CD14-positive monocyte (primary cell): Measurements from ENCODE around the gene HDAC7. TPM values are rescaled to one million over a fixed set of nuclear protein-coding genes. Genes with fewer than 3 reads are reported as not detected.

Experiments used
- DNase-seq, 3 donors: peaks; one replicate each; pipeline ENCODE4 v3.0.0-alpha.2; 2011 to 2022
- H2AFZ ChIP-seq: 2 replicates; pipeline ENCODE4 v1.6.0; 2012; ENCODE audit warnings: mild to moderate bottlenecking, low read depth, low read length, inconsistent platforms; ENCODE audit not compliant: insufficient read depth, poor library complexity, severe bottlenecking
- H3K27ac ChIP-seq, 2 donors: 1 replicate in 1 of 2; 2 replicates in 1 of 2; pipeline ENCODE4 v1.5.1; 2012 to 2013; ENCODE audit warnings: low read length in 2 of 2, control low read depth in 1 of 2, inconsistent platforms in 1 of 2, low read depth in 1 of 2, mild to moderate bottlenecking in 1 of 2
- H3K27me3 ChIP-seq, 2 donors: one replicate each; pipeline versions ENCODE4 v1.6.0 to v1.6.1; 2011 to 2013; ENCODE audit warnings: low read length in 2 of 2; ENCODE audit not compliant: control insufficient read depth in 2 of 2, insufficient read depth in 2 of 2
- H3K36me3 ChIP-seq, 2 donors: replicated peaks in 1 of 2; 1 replicate in 1 of 2; 2 replicates in 1 of 2; pipeline versions ENCODE4 v1.5.1 to v1.6.1; 2012 to 2013; ENCODE audit warnings: low read length in 2 of 2, control low read depth in 1 of 2, inconsistent platforms in 1 of 2, mild to moderate bottlenecking in 1 of 2; ENCODE audit not compliant: insufficient read depth in 2 of 2, control insufficient read depth in 1 of 2
- H3K4me1 ChIP-seq, 2 donors: 1 replicate in 1 of 2; 2 replicates in 1 of 2; pipeline versions ENCODE4 v1.5.1 to v1.6.1; 2012 to 2013; ENCODE audit warnings: low read length in 2 of 2, control low read depth in 1 of 2, inconsistent platforms in 1 of 2, mild to moderate bottlenecking in 1 of 2, moderate library complexity in 1 of 2; ENCODE audit not compliant: insufficient read depth in 2 of 2, control insufficient read depth in 1 of 2
- H3K4me2 ChIP-seq: replicated peaks from 2 replicates; pipeline ENCODE3; 2012; ENCODE audit warnings: low read length, moderate library complexity, mild to moderate bottlenecking; ENCODE audit not compliant: poor library complexity, severe bottlenecking; ENCODE audit errors: extremely low read depth
- H3K4me3 ChIP-seq, 3 experiments: fragments of 200-600 bp in 1 of 3; sonication (generic) in 1 of 3; replicated peaks in 1 of 3; 1 replicate in 2 of 3; 2 replicates in 1 of 3; pipeline ENCODE4 v1.5.1; 2011 to 2013; ENCODE audit warnings: low read length in 3 of 3, mild to moderate bottlenecking in 3 of 3, control low read depth in 2 of 3, low read depth in 2 of 3, inconsistent platforms in 1 of 3, moderate library complexity in 1 of 3
- H3K79me2 ChIP-seq: 2 replicates; pipeline ENCODE4 v1.6.0; 2012; ENCODE audit warnings: mild to moderate bottlenecking, control low read depth, inconsistent platforms, low read length, moderate library complexity; ENCODE audit not compliant: insufficient read depth
- H3K9ac ChIP-seq: 2 replicates; pipeline ENCODE4 v1.6.0; 2017; ENCODE audit warnings: low read length, mild to moderate bottlenecking; ENCODE audit not compliant: insufficient read depth, poor library complexity, severe bottlenecking
- H3K9me3 ChIP-seq, 2 donors: replicated peaks in 1 of 2; 1 replicate in 1 of 2; 2 replicates in 1 of 2; pipeline versions ENCODE4 v1.5.1 to v1.6.1; 2012 to 2013; ENCODE audit warnings: low read length in 2 of 2, control low read depth in 1 of 2; ENCODE audit not compliant: control insufficient read depth in 1 of 2, insufficient read depth in 1 of 2
- H4K20me1 ChIP-seq: 2 replicates; pipeline ENCODE4 v1.6.0; 2012; ENCODE audit warnings: mild to moderate bottlenecking, low read length, control low read depth, moderate library complexity; ENCODE audit not compliant: insufficient read depth
- H3K27ac Mint-ChIP-seq, 7 donors: one replicate each; pipeline ENCODE4 v1.8.0; 2020; ENCODE audit warnings: mild to moderate bottlenecking in 7 of 7, mixed read lengths in 7 of 7, moderate library complexity in 6 of 7, inconsistent platforms in 2 of 7
- H3K27me3 Mint-ChIP-seq, 3 donors: one replicate each; pipeline ENCODE4 v1.8.0; 2021 to 2022; ENCODE audit warnings: low read depth in 3 of 3, mild to moderate bottlenecking in 3 of 3, mixed read lengths in 3 of 3, moderate library complexity in 3 of 3, inconsistent platforms in 1 of 3
- H3K36me3 Mint-ChIP-seq, 2 donors: one replicate each; pipeline ENCODE4 v1.8.0; 2020; ENCODE audit warnings: mixed read lengths in 2 of 2, inconsistent platforms in 1 of 2, mild to moderate bottlenecking in 1 of 2
- H3K4me1 Mint-ChIP-seq: one replicate; pipeline ENCODE4 v1.8.0; 2020; ENCODE audit warnings: mild to moderate bottlenecking, mixed read lengths
- H3K4me3 Mint-ChIP-seq, 2 donors: one replicate each; pipeline ENCODE4 v1.8.0; 2020; ENCODE audit warnings: mild to moderate bottlenecking in 2 of 2, mixed read lengths in 2 of 2, moderate library complexity in 1 of 2
- H3K9me3 Mint-ChIP-seq, 7 donors: one replicate each; pipeline ENCODE4 v1.8.0; 2020 to 2022; ENCODE audit warnings: mixed read lengths in 7 of 7, mild to moderate bottlenecking in 6 of 7, moderate library complexity in 6 of 7, inconsistent platforms in 2 of 7
- WGBS: methylation state at CpG from one replicate; pipeline ENCODE4 v1.1.5; 2013; ENCODE audit warnings: missing lambda C conversion rate; ENCODE audit not compliant: insufficient coverage; 5-methylcytosine and 5-hydroxymethylcytosine counted together
- intact Hi-C, 2 donors: fragments of 100-400 bp; cut with micrococcal nuclease; formaldehyde crosslinking; loops; one replicate each; pipeline versions ENCODE4 v1.15.0 to v1.15.1; 2023
- polyA plus RNA-seq, 3 donors: library from polyadenylated mRNA; depleted of rRNA in 1 of 3; unstranded in 2 of 3; stranded (reverse) in 1 of 3; fragments of 300-500 nt in 2 of 3; fragments of >200 nt in 1 of 3; fragmentation: Illumina TruSeq in 2 of 3; gene quantifications; 1 replicate in 2 of 3; 2 replicates in 1 of 3; pipeline ENCODE4 v1.2.3, GENCODE V29; 2012 to 2021
- TF ChIP-seq, protein P1 (sequence below): fragments of 200-600 bp; IDR thresholded peaks from one replicate; pipeline ENCODE4 v1.8.0; 2022; ENCODE audit warnings: antibody characterized with exemption, mild to moderate bottlenecking

Gene HDAC7
- polyA plus RNA-seq, 3 donors: 5.9 to 79.2 (median 8.4) TPM

DNA sequence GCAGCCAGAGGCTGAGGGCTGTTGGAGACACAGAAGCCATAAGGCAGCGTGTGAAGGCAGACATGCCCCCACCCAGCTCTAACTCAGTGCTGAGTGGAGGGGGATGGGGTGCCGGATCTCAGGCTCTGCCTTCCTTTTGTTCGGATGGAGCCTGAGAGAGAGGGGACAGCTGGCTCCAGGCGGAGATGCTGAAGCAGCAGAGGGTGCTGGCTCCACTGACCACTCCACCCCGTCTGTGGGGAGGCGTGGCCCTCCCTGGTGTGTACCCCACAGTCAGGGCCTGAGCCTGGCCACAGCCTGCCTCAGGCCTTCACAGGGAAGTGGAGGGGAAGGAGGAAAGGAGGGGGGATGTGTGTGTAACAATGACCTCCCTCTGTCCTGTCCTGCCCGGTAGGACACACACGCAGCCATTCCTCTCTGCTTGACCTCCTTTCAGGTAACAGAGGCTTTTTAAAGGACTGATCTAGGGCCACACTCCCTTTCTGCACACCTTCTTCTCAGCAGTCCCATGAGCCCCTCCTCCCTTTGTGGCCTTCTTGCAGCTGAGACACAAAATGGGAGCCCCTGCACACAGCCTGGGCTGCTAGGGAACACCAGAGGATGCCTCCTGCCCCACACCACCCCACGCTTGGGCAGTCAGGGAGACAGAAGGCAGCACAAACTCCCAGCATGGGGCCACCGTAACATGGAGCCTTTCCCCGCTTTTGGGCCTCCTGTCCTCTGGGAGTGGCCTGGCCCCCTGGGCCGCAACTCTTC, 84.8 kb downstream of the HDAC7 start:
- Histone ChIP-seq H3K9ac (no peak overlapping the region), H3K27ac (no peak overlapping the region)

DNA sequence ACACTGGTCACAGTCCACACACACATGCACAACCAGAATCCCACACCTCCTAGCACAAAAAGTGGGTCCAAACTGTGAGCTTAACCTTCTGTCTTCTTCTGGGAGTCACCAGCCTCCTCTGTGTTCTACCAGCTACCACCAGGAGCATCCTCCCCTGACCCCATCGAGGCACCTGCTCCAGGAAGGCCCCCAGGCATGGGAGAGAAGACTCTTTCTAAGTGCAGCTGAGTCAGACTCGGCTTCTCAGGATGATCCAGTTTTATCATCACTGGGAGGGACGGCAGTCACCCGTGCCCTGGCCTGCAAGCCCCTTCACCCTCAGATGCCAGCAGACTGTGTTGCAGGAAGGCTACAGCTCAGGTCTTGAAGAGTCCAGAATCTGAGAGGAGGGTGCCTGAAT, 86.6 kb downstream of the HDAC7 start:
- no peak overlapping the region for H3K9ac ChIP-seq
- no peaks in the 10 kb centered on the region for H4K20me1 ChIP-seq
- Mint-ChIP-seq H3K36me3 (peaks cover 2 to 9% of the 10 kb centered on the region in 2 donors), H3K27me3 (peaks cover 1 to 5% (median 5%) of the 10 kb centered on the region in 3 donors), H3K4me3 (no peak overlapping the region), H3K9me3 (no peaks in the 10 kb centered on the region), H3K4me1 (peaks cover 30% of the 10 kb centered on the region), H3K27ac (peak overlapping the region in 2 of 7 donors; percentile 6 to 18)
- TF ChIP-seq, protein P1, sequence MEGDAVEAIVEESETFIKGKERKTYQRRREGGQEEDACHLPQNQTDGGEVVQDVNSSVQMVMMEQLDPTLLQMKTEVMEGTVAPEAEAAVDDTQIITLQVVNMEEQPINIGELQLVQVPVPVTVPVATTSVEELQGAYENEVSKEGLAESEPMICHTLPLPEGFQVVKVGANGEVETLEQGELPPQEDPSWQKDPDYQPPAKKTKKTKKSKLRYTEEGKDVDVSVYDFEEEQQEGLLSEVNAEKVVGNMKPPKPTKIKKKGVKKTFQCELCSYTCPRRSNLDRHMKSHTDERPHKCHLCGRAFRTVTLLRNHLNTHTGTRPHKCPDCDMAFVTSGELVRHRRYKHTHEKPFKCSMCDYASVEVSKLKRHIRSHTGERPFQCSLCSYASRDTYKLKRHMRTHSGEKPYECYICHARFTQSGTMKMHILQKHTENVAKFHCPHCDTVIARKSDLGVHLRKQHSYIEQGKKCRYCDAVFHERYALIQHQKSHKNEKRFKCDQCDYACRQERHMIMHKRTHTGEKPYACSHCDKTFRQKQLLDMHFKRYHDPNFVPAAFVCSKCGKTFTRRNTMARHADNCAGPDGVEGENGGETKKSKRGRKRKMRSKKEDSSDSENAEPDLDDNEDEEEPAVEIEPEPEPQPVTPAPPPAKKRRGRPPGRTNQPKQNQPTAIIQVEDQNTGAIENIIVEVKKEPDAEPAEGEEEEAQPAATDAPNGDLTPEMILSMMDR: no peak
- H3K27me3 ChIP-seq: no peaks in the 10 kb centered on the region
- no peak overlapping the region for H3K4me3 ChIP-seq
- H3K4me2 ChIP-seq: no peak overlapping the region
- H3K36me3 ChIP-seq: peaks cover 0 to 7% of the 10 kb centered on the region in 2 donors
- intact Hi-C loops: no loop called here
- no peaks in the 10 kb centered on the region for H3K79me2 ChIP-seq
- peaks cover 22 to 29% of the 10 kb centered on the region in 2 donors for H3K4me1 ChIP-seq
- DNase-seq: no peak
- no peak overlapping the region for H3K27ac ChIP-seq
- H3K9me3 ChIP-seq: no peaks in the 10 kb centered on the region
- 97% methylated on average over 3 of the region's 4 CpGs for WGBS
- no peak overlapping the region for H2AFZ ChIP-seq

More for the DNA sequence above, 84.8 kb downstream of the HDAC7 start:
- Mint-ChIP-seq H3K4me1 (peaks cover 37% of the 10 kb centered on the region), H3K4me3 (no peak overlapping the region), H3K9me3 (no peaks in the 10 kb centered on the region), H3K27ac (peak overlapping the region in 1 of 7 donors; percentile 18), H3K27me3 (peaks cover 3 to 11% (median 5%) of the 10 kb centered on the region in 3 donors), H3K36me3 (peaks cover 0 to 2% of the 10 kb centered on the region in 2 donors)
- Histone ChIP-seq H4K20me1 (no peaks in the 10 kb centered on the region), H3K36me3 (no peaks in the 10 kb centered on the region), H3K27me3 (no peaks in the 10 kb centered on the region), H3K79me2 (no peaks in the 10 kb centered on the region), H3K4me2 (no peak overlapping the region), H2AFZ (no peak overlapping the region), H3K4me1 (peaks cover 22 to 33% of the 10 kb centered on the region in 2 donors), H3K9me3 (no peaks in the 10 kb centered on the region), H3K4me3 (no peak overlapping the region)
- intact Hi-C loops: no loop called here
- DNase-seq: no peak
- 89% methylated on average over 10 of the region's 12 CpGs for WGBS
- TF ChIP-seq, protein P1: no peak

Other genes with a start within 250 kb of the HDAC7 start
- gene RPAP3, start 113.9 kb downstream of the HDAC7 start, polyA plus RNA-seq: 10 to 100 TPM in 2 of 3 donors, 1 to 10 TPM in 1; 9.6 to 20.6 (median 19.0) TPM
- under 1 TPM in 2 of 3 donors, not detected in 1; 0.17 to 0.40 TPM for gene ENDOU, start 94.4 kb downstream of the HDAC7 start, polyA plus RNA-seq
- 1 to 10 TPM in 1 of 3 donors, under 1 TPM in 2; 0.08 to 2.5 (median 0.60) TPM for gene RAPGEF3, start 61.0 kb downstream of the HDAC7 start, polyA plus RNA-seq
- gene SLC48A1, start 46.7 kb downstream of the HDAC7 start, polyA plus RNA-seq: 10 to 100 TPM in 2 of 3 donors, 1 to 10 TPM in 1; 9.4 to 19.6 (median 15.8) TPM
- 10 to 100 TPM in 2 of 3 donors, 1 to 10 TPM in 1; 6.0 to 14.8 (median 12.8) TPM for gene VDR, start 85.1 kb upstream of the HDAC7 start, polyA plus RNA-seq
- gene TMEM106C, start 143.7 kb upstream of the HDAC7 start, polyA plus RNA-seq: 1 to 10 TPM; 8.7 to 9.7 (median 9.0) TPM
- gene COL2A1, start 184.6 kb upstream of the HDAC7 start, polyA plus RNA-seq: not detected